Smooth muscle cell (in vitro differentiated cells): Measurements from ENCODE around the gene PRRT3. TPM values are rescaled to one million over a fixed set of nuclear protein-coding genes. Genes with fewer than 3 reads are reported as not detected.

Experiments used
- DNase-seq: peaks from one replicate; lab custom pipeline; 2025; ENCODE audit not compliant: unreplicated experiment; lab: John Stamatoyannopoulos, UW
- H2AFZ ChIP-seq: fragments of 200-600 bp; sonication (generic); 2 replicates; pipeline ENCODE4 v1.6.0; 2016; ENCODE audit warnings: antibody characterized with exemption, low read depth, mild to moderate bottlenecking
- H3F3A ChIP-seq: fragments of 200-600 bp; sonication (generic); 2 replicates; pipeline ENCODE4 v1.6.0; 2017; ENCODE audit warnings: antibody characterized with exemption, low read depth
- H3K27ac ChIP-seq: fragments of 200-600 bp; sonication (generic); 2 replicates; pipeline ENCODE4 v1.5.1; 2016; ENCODE audit warnings: low read depth, mild to moderate bottlenecking
- H3K27me3 ChIP-seq: fragments of 200-600 bp; sonication (generic); 2 replicates; pipeline ENCODE4 v1.6.1; 2016; ENCODE audit warnings: low read depth, mild to moderate bottlenecking
- H3K36me3 ChIP-seq: fragments of 200-600 bp; sonication (generic); 2 replicates; pipeline ENCODE4 v1.5.1; 2016; ENCODE audit warnings: low read depth
- H3K4me1 ChIP-seq: fragments of 200-600 bp; sonication (generic); 2 replicates; pipeline ENCODE4 v1.5.1; 2016; ENCODE audit warnings: low read depth
- H3K4me2 ChIP-seq: fragments of 200-600 bp; sonication (generic); 2 replicates; pipeline ENCODE4 v1.6.0; 2016; ENCODE audit warnings: mild to moderate bottlenecking
- H3K4me3 ChIP-seq: fragments of 200-600 bp; sonication (generic); 2 replicates; pipeline ENCODE4 v1.5.1; 2016; ENCODE audit warnings: mild to moderate bottlenecking
- H3K79me2 ChIP-seq: fragments of 200-600 bp; sonication (generic); 2 replicates; pipeline ENCODE4 v1.6.0; 2016; ENCODE audit warnings: low read depth, mild to moderate bottlenecking
- H3K9ac ChIP-seq: fragments of 200-600 bp; sonication (generic); 2 replicates; pipeline ENCODE4 v1.6.0; 2016; ENCODE audit warnings: low read depth
- H3K9me3 ChIP-seq: fragments of 200-600 bp; sonication (generic); replicated peaks from 2 replicates; pipeline ENCODE4 v1.5.1; 2016; ENCODE audit warnings: low read depth
- H4K20me1 ChIP-seq: fragments of 200-600 bp; sonication (generic); 2 replicates; pipeline ENCODE4 v1.6.0; 2016; ENCODE audit warnings: low read depth
- CTCF ChIP-seq: fragments of 200-600 bp; sonication (generic); IDR thresholded peaks from 2 replicates; pipeline ENCODE4 v1.5.1; 2017; ENCODE audit warnings: borderline replicate concordance, mild to moderate bottlenecking, antibody characterized with exemption; ENCODE audit not compliant: insufficient read depth, poor library complexity, severe bottlenecking
- WGBS: methylation state at CpG from one replicate; pipeline ENCODE4 v1.1.7; 2016; ENCODE audit warnings: low lambda C conversion rate; 5-methylcytosine and 5-hydroxymethylcytosine counted together
- polyA plus RNA-seq: library from polyadenylated mRNA; unstranded; fragments of >200 nt; fragmentation: Nextera tagmentation; extraction: Ambion mirVana; gene quantifications from 2 replicates; pipeline ENCODE4 v1.2.1, GENCODE V29; 2016
- total RNA-seq: library from RNA; depleted of rRNA; stranded (reverse); fragments of >200 nt; gene quantifications from 2 replicates; pipeline ENCODE4 v1.2.3, GENCODE V29; 2014

PRRT3 gene
- total and polyA plus RNA-seq, 2 experiments from 2014 or later, result 1.3 to 2.4 TPM

GRCh38 chr3:9909221-9910013 lies 42.8 kb downstream of the PRRT3 start:
- Histone ChIP-seq H2AFZ (no peak overlapping the region), H3K9me3 (no peaks in the 10 kb centered on the region), H3K27me3 (no peaks in the 10 kb centered on the region), H3K4me1 (no peaks in the 10 kb centered on the region), H3F3A (no peaks in the 10 kb centered on the region), H3K9ac (no peak overlapping the region), H3K36me3 (no peaks in the 10 kb centered on the region), H3K4me3 (no peak overlapping the region), H3K4me2 (no peak overlapping the region), H3K27ac (no peak overlapping the region), H3K79me2 (no peaks in the 10 kb centered on the region), H4K20me1 (no peaks in the 10 kb centered on the region)
- DNase-seq, result no peak
- 92% methylated on average over 7 of the region's 7 CpGs for WGBS
- TF ChIP-seq CTCF, result no peak

- WGBS, result 92% methylated on average over 3 of the region's 3 CpGs
- no peak overlapping the region for H3K9ac ChIP-seq
- H3K36me3 ChIP-seq, result no peaks in the 10 kb centered on the region
- H3K9me3 ChIP-seq, result no peaks in the 10 kb centered on the region
- H3F3A ChIP-seq, result no peaks in the 10 kb centered on the region
- no peak for DNase-seq
- no peak for TF ChIP-seq CTCF
- H3K4me2 ChIP-seq, result no peak overlapping the region
- H4K20me1 ChIP-seq, result no peaks in the 10 kb centered on the region
- no peaks in the 10 kb centered on the region for H3K79me2 ChIP-seq
- no peak overlapping the region for H3K27ac ChIP-seq
- no peak overlapping the region for H2AFZ ChIP-seq
- H3K4me3 ChIP-seq, result no peak overlapping the region
- H3K27me3 ChIP-seq, result no peaks in the 10 kb centered on the region
- H3K4me1 ChIP-seq, result no peaks in the 10 kb centered on the region
Observed at GRCh38 chr3:9908286-9908685, 43.9 kb downstream of the PRRT3 start.

- 92% methylated on average over 5 of the region's 5 CpGs for WGBS
- H4K20me1 ChIP-seq, result no peaks in the 10 kb centered on the region
- no peak for TF ChIP-seq CTCF
Observed at GRCh38 chr3:9906480-9906879, 45.7 kb downstream of the PRRT3 start.

GRCh38 chr3:9903904-9904303 lies 48.3 kb downstream of the PRRT3 start:
- Histone ChIP-seq H3K79me2 (no peaks in the 10 kb centered on the region), H3K27ac (peak overlapping the region; percentile 54), H2AFZ (no peak overlapping the region), H4K20me1 (no peaks in the 10 kb centered on the region), H3K4me1 (peaks cover 3% of the 10 kb centered on the region), H3F3A (no peaks in the 10 kb centered on the region), H3K9ac (no peak overlapping the region), H3K9me3 (no peaks in the 10 kb centered on the region), H3K4me3 (no peak overlapping the region), H3K36me3 (no peaks in the 10 kb centered on the region), H3K4me2 (peak overlapping the region; percentile 74), H3K27me3 (no peaks in the 10 kb centered on the region)
- DNase-seq, result no peak
- no peak for TF ChIP-seq CTCF
- WGBS, result 98% methylated on average over 4 of the region's 4 CpGs

More at GRCh38 chr3:9906480-9906879, 45.7 kb downstream of the PRRT3 start:
- H3K4me1 ChIP-seq, result peaks cover 3% of the 10 kb centered on the region
- no peak overlapping the region for H3K4me2 ChIP-seq
- no peak overlapping the region for H3K9ac ChIP-seq
- no peaks in the 10 kb centered on the region for H3K9me3 ChIP-seq
- H3K27ac ChIP-seq, result no peak overlapping the region
- H3K27me3 ChIP-seq, result no peaks in the 10 kb centered on the region
- H3F3A ChIP-seq, result no peaks in the 10 kb centered on the region
- DNase-seq, result no peak
- no peak overlapping the region for H3K4me3 ChIP-seq
- no peaks in the 10 kb centered on the region for H3K36me3 ChIP-seq
- H2AFZ ChIP-seq, result no peak overlapping the region
- no peaks in the 10 kb centered on the region for H3K79me2 ChIP-seq
